A549 treated with ZK216348 at 1 μM for 4 hours (cell line): ENCODE results near the gene UGT2A2. TPM values are rescaled to one million over a fixed set of nuclear protein-coding genes. Genes with fewer than 3 reads are reported as not detected.

ENCODE experiments used
- total RNA-seq: library from RNA; stranded (reverse); fragments of 200-300 nt; extraction: Qiagen RNA extraction; gene quantifications from 5 replicates; pipeline ENCODE4 v1.2.3, GENCODE V29; 2022; ENCODE audit warnings: low read depth

The UGT2A2 gene
- not detected in 5 replicates for total RNA-seq

GRCh38 chr4:69639542-69639941, at the start of gene UGT2A2:
Gene UGT2A2, minus strand, starts transcription at chr4:69639642. Its CDS starts 2 bp downstream, at chr4:69639640.

GRCh38 chr4:69653147-69653546, 13.7 kb upstream of the UGT2A2 start, which contains the start of gene UGT2A1:
Gene UGT2A1, minus strand, starts transcription at chr4:69653247. Its CDS starts 5,603 bp downstream, at chr4:69647644.

Other genes with a start within 250 kb of the UGT2A2 start
- gene UGT2B4, start 143.7 kb downstream of the UGT2A2 start, total RNA-seq = not detected in 5 replicates
- gene UGT2A1, start 13.6 kb upstream of the UGT2A2 start, total RNA-seq = not detected in 5 replicates
- gene SULT1B1, start 121.0 kb upstream of the UGT2A2 start, total RNA-seq = 0.02 TPM in 1 of 5 replicates, not detected in the others
- gene SULT1E1, start 220.5 kb upstream of the UGT2A2 start, total RNA-seq = not detected in 5 replicates